ENCODE data around the gene DIPK1A. TPM values are rescaled to one million over a fixed set of nuclear protein-coding genes. Genes with fewer than 3 reads are reported as not detected.
A peak's percentile ranks its signal among the peaks of the same experiment; 100 is the strongest.

DIPK1A gene
- total and polyA plus RNA-seq, 2 experiments from 2014 or later, result 26.6 to 51.6 TPM

DNA sequence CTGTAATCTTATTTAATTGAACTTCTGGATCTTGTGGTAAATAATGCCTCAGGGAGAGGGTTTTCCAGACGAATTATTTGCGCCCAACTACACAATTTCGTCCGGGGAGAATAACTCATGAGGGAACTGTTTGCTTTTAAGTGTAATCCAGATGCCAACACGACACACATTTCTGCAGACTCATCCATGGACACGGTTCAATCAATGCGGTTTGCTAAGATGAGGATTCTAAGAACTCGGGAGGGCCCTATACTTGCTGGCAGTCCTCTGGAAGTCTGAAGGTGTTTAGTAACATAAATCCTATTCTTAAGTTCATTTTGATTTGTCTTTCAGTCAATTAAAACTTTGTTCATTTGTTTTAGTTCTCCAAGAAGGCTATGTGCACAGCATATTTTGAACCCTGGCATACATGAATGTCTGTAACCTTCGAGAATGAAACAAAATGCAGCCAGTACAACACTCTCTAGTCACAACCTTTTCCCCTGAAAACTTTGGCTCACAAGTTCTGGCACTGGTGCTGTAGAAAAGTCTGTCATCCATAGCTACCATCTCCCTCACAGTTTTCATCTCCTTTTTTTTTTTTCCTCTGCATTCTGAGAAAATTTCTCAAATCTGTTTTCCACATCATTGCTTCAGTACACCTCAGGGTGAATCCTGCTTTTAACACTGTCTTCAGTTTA is 38.8 kb downstream of the DIPK1A start:
- Histone ChIP-seq H3F3A (ENCODE audit: insufficient read depth) (peaks cover 26% of the 10 kb centered on the region), H3K9me2 (ENCODE audit: insufficient read depth) (no peaks in the 10 kb centered on the region), H3K36me3 (ENCODE audit: low read depth) (no peaks in the 10 kb centered on the region), H3K27ac (peak overlapping the region; percentile 90), H3K4me3 (peak overlapping the region; percentile 69), H3K4me2 (ENCODE audit: unreplicated experiment) (peak overlapping the region; percentile 83), H3K27me3 (replicated peaks; ENCODE audit: insufficient read depth) (no peaks in the 10 kb centered on the region), H3K9ac (peak overlapping the region; percentile 86), H3K9me3 (ENCODE audit: low read depth) (no peaks in the 10 kb centered on the region), H4K20me1 (ENCODE audit: insufficient read depth) (no peaks in the 10 kb centered on the region), H3K79me2 (ENCODE audit: insufficient read depth) (no peaks in the 10 kb centered on the region; the same call in none of the 2 replicates), H2AFZ (peak overlapping the region; percentile 81), H3K4me1 (ENCODE audit: insufficient read depth) (peaks cover 38% of the 10 kb centered on the region)
- in situ Hi-C loops (cut with MboI), result no loop called here
- DNase-seq, result peak; percentile 91
- TF ChIP-seq EZH2 (IDR thresholded peaks at IDR 0.05; ENCODE audit: insufficient read depth, poor library complexity, severe bottlenecking) (no peak), EZH2phosphoT487 (IDR thresholded peaks at IDR 0.05; ENCODE audit: insufficient read depth, low read depth) (no peak)
- WGBS, 2 experiments (ENCODE audit: low coverage in 1 of 2, low lambda C conversion rate in 2 of 2, missing lambda C conversion rate in 2 of 2), result 3 to 4% methylated on average over 9 of the region's 9 CpGs

DNA sequence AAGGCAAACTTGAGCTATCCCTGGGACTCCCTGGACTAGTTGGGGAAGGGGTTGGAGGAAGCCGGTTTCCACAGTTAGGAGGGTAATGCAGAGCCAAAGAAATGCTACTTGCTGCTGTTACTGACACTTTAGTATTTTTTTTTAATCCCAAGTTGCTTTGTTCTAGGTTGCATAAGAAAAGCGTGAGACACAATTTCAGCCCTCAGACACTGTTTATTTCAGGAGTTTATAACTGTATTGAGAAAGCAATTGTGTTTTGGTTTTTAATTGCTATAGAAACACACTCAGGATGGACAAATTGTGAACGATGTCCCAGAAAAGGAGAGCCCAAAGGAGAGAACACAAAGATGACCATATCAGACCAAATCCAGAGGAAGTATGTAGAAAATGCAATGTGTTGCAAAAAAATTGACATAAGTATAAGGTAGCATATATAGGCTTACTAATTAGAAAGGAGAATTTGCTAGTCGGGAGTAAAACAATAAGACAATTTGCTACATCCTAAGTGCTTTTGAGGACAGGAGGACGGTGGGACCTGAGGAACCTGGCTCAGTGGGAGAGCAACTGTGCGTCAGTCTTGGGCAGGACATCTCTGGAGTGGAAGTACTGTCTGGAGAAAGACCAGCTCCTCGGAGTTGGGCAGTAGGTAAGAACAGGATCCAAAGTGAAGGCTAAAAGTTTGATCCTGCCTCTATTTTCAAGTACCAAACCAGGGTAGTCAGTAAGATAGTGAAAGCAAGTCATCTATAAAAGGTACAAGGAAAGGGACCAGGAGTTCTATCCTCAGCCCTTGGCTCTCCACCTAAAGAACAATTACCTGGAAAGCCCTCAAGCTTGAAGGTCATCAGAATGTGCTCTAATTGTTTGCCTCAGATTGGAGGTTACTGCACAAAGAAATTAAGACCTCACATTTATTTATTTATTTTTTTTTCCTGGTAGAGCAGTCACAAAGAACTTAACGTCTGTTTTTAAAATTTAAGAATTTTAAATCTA is 39.9 kb downstream of the DIPK1A start:
- peak; percentile 31 for DNase-seq

GRCh38 chr1:92916899-92917298 is 44.4 kb downstream of the DIPK1A start:
- Histone ChIP-seq H4K20me1 (ENCODE audit: insufficient read depth) (no peaks in the 10 kb centered on the region), H3K9me3 (ENCODE audit: low read depth) (no peaks in the 10 kb centered on the region), H3K4me1 (ENCODE audit: insufficient read depth) (peaks cover 20% of the 10 kb centered on the region), H3K4me2 (ENCODE audit: unreplicated experiment) (no peak overlapping the region), H3K4me3 (no peak overlapping the region), H3K36me3 (ENCODE audit: low read depth) (no peaks in the 10 kb centered on the region), H3F3A (ENCODE audit: insufficient read depth) (no peaks in the 10 kb centered on the region), H3K27me3 (replicated peaks; ENCODE audit: insufficient read depth) (no peaks in the 10 kb centered on the region), H3K9ac (no peak overlapping the region), H3K79me2 (ENCODE audit: insufficient read depth) (peaks cover 28% of the 10 kb centered on the region), H2AFZ (no peak overlapping the region), H3K9me2 (ENCODE audit: insufficient read depth) (no peaks in the 10 kb centered on the region), H3K27ac (no peak overlapping the region)
- TF ChIP-seq EZH2phosphoT487 (IDR thresholded peaks at IDR 0.05; ENCODE audit: insufficient read depth, low read depth) (no peak), EZH2 (IDR thresholded peaks at IDR 0.05; ENCODE audit: insufficient read depth, poor library complexity, severe bottlenecking) (no peak)
- DNase-seq, result peak; percentile 43
- in situ Hi-C loops (cut with MboI), result no loop called here

More for the DNA sequence above, 39.9 kb downstream of the DIPK1A start:
- WGBS, 2 experiments (ENCODE audit: low coverage in 1 of 2, low lambda C conversion rate in 2 of 2, missing lambda C conversion rate in 2 of 2), result 58 to 60% methylated on average over 8 of the region's 8 CpGs
- H4K20me1 ChIP-seq (ENCODE audit: insufficient read depth), result no peaks in the 10 kb centered on the region
- TF ChIP-seq EZH2 (IDR thresholded peaks at IDR 0.05; ENCODE audit: insufficient read depth, poor library complexity, severe bottlenecking) (no peak), EZH2phosphoT487 (IDR thresholded peaks at IDR 0.05; ENCODE audit: insufficient read depth, low read depth) (no peak)
- peaks cover 48% of the 10 kb centered on the region for H3K4me1 ChIP-seq (ENCODE audit: insufficient read depth)
- peak overlapping the region; percentile 83 for H3K4me2 ChIP-seq (ENCODE audit: unreplicated experiment)
- H3K36me3 ChIP-seq (ENCODE audit: low read depth), result no peaks in the 10 kb centered on the region
- H3K4me3 ChIP-seq, result no peak overlapping the region
- in situ Hi-C loops (cut with MboI), result no loop called here
- H3K79me2 ChIP-seq (ENCODE audit: insufficient read depth), result no peaks in the 10 kb centered on the region; the same call in none of the 2 replicates
- peak overlapping the region; percentile 90 for H3K27ac ChIP-seq
- no peak overlapping the region for H2AFZ ChIP-seq
- H3K27me3 ChIP-seq (replicated peaks; ENCODE audit: insufficient read depth), result no peaks in the 10 kb centered on the region
- H3F3A ChIP-seq (ENCODE audit: insufficient read depth), result peaks cover 26% of the 10 kb centered on the region
- no peaks in the 10 kb centered on the region for H3K9me2 ChIP-seq (ENCODE audit: insufficient read depth)
- peak overlapping the region; percentile 86 for H3K9ac ChIP-seq
- no peaks in the 10 kb centered on the region for H3K9me3 ChIP-seq (ENCODE audit: low read depth)

GRCh38 chr1:92915547-92915946 is 45.7 kb downstream of the DIPK1A start:
- H3K36me3 ChIP-seq (ENCODE audit: low read depth), result no peaks in the 10 kb centered on the region
- H3K27ac ChIP-seq, result no peak overlapping the region
- H3K9ac ChIP-seq, result no peak overlapping the region
- H3K4me2 ChIP-seq (ENCODE audit: unreplicated experiment), result no peak overlapping the region
- H4K20me1 ChIP-seq (ENCODE audit: insufficient read depth), result no peaks in the 10 kb centered on the region
- peaks cover 37% of the 10 kb centered on the region for H3K79me2 ChIP-seq (ENCODE audit: insufficient read depth)
- no peak overlapping the region for H2AFZ ChIP-seq
- no peak for TF ChIP-seq EZH2 (IDR thresholded peaks at IDR 0.05; ENCODE audit: insufficient read depth, poor library complexity, severe bottlenecking)
- TF ChIP-seq EZH2phosphoT487 (IDR thresholded peaks at IDR 0.05; ENCODE audit: insufficient read depth, low read depth), result no peak
- 86 to 97% methylated on average over 1 of the region's 1 CpG for WGBS, 2 experiments (ENCODE audit: low coverage in 1 of 2, low lambda C conversion rate in 2 of 2, missing lambda C conversion rate in 2 of 2)
- H3K4me3 ChIP-seq, result no peak overlapping the region
- no peaks in the 10 kb centered on the region for H3F3A ChIP-seq (ENCODE audit: insufficient read depth)
- DNase-seq, result no peak
- no peaks in the 10 kb centered on the region for H3K27me3 ChIP-seq (replicated peaks; ENCODE audit: insufficient read depth)
- H3K4me1 ChIP-seq (ENCODE audit: insufficient read depth), result peaks cover 11% of the 10 kb centered on the region
- in situ Hi-C loops (cut with MboI), result no loop called here
- H3K9me2 ChIP-seq (ENCODE audit: insufficient read depth), result no peaks in the 10 kb centered on the region
- H3K9me3 ChIP-seq (ENCODE audit: low read depth), result no peaks in the 10 kb centered on the region
